Measurements from ENCODE around the gene DUOXA2.
"Not testable (repeated sequence)": the region's sequence is repeated elsewhere in the genome, so short reads cannot be mapped to it uniquely, and the experiment has no call there.

Gene DUOXA2

GRCh38 chr15:45114076-45114750 lies at the start of gene DUOXA2, which contains the start of gene DUOX2:
TSS of gene DUOXA2 (plus strand) at chr15:45114326. CDS start at chr15:45114606, 280 bp downstream.
TSS of gene DUOX2 (minus strand) at chr15:45114172. CDS start at chr15:45113411, 761 bp downstream.
- DNase-seq, result no peak

- DNase-seq, result no peak
These were observed 49.7 kb upstream of the DUOXA2 start for GRCh38 chr15:45064386-45064785.

GRCh38 chr15:45069942-45070360 lies 44.2 kb upstream of the DUOXA2 start:
- DNase-seq, result not testable (repeated sequence)

- not testable (repeated sequence) for DNase-seq
These were observed 40.5 kb upstream of the DUOXA2 start for GRCh38 chr15:45073602-45074001.

GRCh38 chr15:45075440-45076320 lies 38.4 kb upstream of the DUOXA2 start:
- DNase-seq, result not testable (repeated sequence)

GRCh38 chr15:45077391-45077790 lies 36.7 kb upstream of the DUOXA2 start:
- DNase-seq, result not testable (repeated sequence)

- DNase-seq, result not testable (repeated sequence)
These were observed 34.9 kb upstream of the DUOXA2 start for GRCh38 chr15:45079201-45079600.

GRCh38 chr15:45079628-45080246 lies 34.4 kb upstream of the DUOXA2 start:
- not testable (repeated sequence) for DNase-seq

GRCh38 chr15:45080593-45080992 lies 33.5 kb upstream of the DUOXA2 start:
- DNase-seq, result not testable (repeated sequence)

GRCh38 chr15:45082412-45082811 lies 31.7 kb upstream of the DUOXA2 start:
- not testable (repeated sequence) for DNase-seq

- no peak for DNase-seq
These were observed 30.9 kb upstream of the DUOXA2 start for GRCh38 chr15:45083223-45083622.

- DNase-seq, result no peak
These were observed 30.0 kb upstream of the DUOXA2 start for GRCh38 chr15:45084163-45084562.

GRCh38 chr15:45087513-45087912 lies 26.6 kb upstream of the DUOXA2 start:
- DNase-seq, result no peak

GRCh38 chr15:45088801-45089711 lies 25.1 kb upstream of the DUOXA2 start:
- no peak for DNase-seq

GRCh38 chr15:45089712-45090373 lies 24.3 kb upstream of the DUOXA2 start:
- DNase-seq, result no peak

- DNase-seq, result no peak
These were observed 23.0 kb upstream of the DUOXA2 start for GRCh38 chr15:45091161-45091560.

- no peak for DNase-seq
These were observed 22.6 kb upstream of the DUOXA2 start for GRCh38 chr15:45091576-45091975.

- no peak for DNase-seq
These were observed 21.1 kb upstream of the DUOXA2 start for GRCh38 chr15:45093013-45093412.

GRCh38 chr15:45093622-45094357 lies 20.3 kb upstream of the DUOXA2 start:
- no peak for DNase-seq

- DNase-seq, result no peak
These were observed 19.8 kb upstream of the DUOXA2 start for GRCh38 chr15:45094358-45094730.

GRCh38 chr15:45095661-45096060 lies 18.5 kb upstream of the DUOXA2 start:
- DNase-seq, result no peak

Data from right forelimb (tissue), 1 donor.